NCI-H526 (cell line): ENCODE data around the gene PSPN.
"Not testable (repeated sequence)": the region's sequence is repeated elsewhere in the genome, so short reads cannot be mapped to it uniquely, and the experiment has no call there.

ENCODE experiments used
- DNase-seq, 2 experiments: peaks; one replicate each; lab custom pipeline; 2025; lab: John Stamatoyannopoulos, UW

The PSPN gene

DNA sequence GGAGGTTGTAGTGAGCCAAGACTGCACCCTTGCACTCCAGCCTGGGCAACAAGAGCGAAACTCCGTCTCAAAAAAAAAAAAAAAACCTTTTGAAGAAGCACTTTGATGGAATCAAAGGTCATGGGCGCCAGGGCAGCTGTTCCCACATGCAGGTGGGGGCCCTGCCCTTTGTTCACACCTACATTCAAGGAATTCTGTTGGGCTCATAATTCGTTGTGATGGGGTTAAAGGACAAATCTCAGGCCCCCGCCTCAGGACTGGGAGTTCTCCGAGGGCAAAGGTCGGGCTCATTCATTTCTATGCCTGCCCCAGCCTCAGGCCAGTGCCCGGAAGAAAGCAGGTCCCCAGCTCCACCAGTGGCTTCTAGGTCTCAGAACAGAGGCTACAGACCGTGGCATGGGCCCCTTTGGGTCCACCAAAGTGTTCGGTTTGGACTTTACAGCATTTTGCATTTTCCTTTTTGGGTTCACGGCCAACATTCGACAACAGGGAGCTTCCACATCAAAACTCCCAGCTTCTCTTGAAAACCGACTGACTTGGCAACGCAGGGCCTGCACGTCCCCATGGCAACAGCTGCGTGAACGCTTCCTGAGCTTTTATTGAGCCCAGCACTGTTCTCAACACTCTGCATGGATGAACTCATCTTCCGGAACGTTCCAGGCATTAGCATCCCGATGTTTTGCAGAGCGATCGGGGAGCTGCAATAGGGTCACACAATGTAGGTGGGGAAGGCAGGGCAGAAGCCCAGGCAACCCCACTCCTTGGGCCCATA, 27.3 kb upstream of the PSPN start:
- DNase-seq = no peak

DNA sequence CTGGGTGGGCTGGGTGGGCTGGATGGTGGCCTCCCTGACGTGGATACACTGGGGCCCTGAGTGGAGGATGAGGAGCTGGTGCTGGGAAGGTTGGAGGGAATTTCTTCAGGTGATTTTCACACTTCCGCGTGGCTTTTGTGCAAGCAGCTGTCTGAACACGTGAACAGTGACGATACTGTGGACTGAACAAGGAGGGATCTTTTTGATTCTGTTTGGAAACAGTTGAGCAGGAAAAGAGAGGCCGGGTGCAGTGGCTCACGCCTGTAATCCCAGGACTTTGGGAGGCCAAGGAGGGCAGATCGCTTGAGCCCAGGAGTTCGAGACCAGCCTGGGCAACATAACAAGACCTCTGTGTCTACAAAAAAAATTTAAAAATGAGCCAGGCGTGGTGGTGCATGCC, 26.3 kb upstream of the PSPN start:
- DNase-seq = no peak

DNA sequence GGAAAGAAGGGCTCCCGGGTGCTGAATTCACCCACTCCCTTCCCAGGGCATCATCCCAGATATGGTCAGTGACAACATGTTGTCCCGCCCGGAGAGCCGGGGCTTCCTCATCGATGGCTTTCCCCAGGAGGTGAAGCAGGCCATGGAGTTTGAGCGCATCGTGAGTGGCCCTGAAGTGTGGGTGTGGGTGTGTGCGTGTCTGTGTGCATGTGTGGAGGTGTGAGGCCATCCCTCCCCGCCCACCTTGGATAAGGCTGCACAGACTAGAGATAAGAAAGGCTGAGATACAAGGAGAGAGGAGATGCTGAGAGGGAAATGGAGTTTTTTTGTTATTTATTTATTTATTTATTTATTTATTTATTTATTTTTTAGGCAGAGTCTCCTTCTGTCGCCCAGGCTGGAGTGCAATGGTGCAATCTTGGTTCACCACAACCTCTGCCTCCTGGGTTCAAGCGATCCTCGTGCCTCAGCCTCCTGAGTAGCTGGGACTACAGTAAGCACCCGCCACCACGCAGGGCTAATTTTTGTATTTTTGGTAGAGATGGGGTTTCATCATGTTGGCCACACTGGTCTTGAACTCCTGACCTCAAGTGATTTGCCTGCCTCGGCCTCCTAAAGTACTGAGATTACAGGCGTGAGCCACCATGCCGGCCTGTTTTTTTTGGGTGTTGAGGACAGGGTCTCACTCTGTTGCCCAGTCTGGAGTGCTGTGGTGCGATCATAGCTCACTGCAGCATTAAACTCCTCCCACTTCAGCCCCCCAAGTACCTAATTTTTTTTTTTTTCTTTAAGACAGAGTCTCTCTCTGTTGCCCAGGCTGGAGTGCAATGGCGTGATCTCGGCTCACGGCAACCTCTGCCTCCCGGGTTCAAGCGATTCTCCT, 24.6 kb upstream of the PSPN start:
- DNase-seq = not testable (repeated sequence)

DNA sequence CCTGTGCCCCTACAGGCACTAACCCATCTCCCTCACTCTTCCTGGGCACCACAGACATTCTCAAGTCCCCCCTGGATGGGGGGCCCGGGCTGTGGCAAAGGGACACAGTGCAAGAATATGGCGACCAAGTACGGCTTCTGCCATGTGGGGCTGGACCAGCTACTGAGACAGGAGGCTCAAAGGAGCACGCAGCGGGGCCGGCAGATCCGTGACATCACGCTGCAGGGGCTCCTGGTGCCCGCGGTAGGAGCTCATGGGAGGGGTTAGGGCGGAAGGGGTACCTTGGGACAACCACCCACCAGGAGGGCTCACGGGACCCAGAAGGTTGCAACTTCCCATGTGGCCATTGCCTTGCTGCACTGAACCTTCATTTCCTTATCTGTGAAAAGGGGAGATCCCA, 20.6 kb upstream of the PSPN start:
- no peak for DNase-seq

DNA sequence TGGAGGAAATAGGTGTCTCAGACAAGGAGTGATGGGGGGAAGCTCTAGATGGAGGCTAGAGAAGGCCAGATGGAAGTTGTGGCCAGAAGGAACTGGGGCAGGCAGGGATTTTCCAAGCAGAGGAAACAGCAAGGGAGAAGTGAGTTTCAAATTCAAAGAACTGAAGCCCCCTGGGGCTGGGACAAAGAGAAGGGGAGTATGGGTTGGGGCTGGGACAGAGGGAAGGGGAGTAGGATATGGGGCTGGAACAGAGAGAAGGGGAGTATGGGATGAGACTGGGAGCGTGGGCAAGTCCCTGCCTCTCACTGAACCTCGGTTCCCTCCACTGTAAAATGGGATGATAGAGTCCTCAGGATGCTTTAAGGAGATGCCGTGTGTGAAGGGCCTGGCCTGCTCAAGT, 19.1 kb upstream of the PSPN start:
- DNase-seq = no peak

DNA sequence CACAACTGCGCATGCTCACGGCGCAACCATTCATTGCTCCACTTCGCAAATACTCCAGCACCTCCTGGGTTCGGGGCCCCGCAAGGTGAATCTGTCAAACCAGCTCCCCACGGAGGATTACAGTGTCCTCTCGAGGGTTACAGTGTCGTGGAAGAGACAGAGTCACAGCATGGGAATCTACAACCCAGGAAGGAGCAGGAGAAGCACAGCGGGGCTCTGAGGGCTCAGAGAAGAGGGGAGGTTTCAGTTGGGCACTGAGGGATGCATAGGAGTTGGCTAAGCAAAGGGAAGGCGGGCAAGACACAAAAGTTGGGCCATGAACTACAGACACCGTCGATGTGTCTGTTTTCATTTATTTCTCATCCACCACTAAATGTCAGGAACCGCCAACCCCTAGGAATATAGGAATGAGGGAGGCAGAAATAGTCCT, 18.3 kb upstream of the PSPN start:
- no peak for DNase-seq

DNA sequence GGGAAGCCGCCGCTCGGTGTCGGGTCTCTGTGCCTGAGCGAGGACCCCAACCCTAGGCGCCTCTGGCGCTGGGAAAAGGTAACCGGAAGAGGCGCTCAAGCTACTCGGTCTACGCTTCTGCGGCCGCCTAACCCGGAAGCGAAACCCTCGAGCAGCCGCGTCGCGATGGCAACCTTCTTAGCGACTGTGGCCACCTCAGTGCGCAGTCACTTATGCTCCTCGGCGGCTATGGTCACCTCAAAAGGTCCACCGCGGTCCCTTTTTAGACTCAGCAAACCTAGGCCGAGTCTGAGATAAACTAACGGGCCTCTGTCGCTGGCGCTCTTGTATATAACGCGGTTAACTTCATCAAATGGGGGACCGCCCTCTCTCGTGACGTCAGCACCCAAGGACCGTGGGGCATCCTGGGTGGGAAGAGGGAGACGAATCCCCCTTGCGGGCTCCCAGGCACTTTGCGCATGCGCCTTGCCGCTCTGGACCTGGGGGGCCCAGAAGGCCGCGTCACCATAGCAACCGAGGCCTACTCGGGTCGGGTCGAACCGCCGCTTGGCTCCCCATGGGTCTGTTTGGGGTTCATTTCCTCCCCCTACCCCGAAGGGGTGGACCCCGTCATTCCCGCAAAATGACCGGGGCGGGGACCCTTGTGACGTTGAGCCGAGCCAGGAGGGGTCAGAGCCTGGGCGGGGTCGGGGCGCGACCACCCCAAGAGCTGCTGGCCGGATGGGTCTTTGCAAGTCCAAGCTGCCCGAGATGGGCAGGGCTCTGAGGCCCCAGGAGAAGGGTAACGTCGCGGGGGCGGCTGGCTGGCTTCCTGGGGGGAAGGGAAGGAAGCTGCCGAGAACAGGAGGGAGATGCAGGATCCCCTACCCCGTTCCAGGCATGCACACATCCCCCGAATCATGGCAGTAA, 17.6 kb upstream of the PSPN start, which contains the start of gene GTF2F1:
Gene GTF2F1 (minus strand): TSS at position 91 of the 909 bp plus-strand sequence. CDS start 169 bp downstream, outside the sequence.
- DNase-seq = peak; percentile 83 to 88

DNA sequence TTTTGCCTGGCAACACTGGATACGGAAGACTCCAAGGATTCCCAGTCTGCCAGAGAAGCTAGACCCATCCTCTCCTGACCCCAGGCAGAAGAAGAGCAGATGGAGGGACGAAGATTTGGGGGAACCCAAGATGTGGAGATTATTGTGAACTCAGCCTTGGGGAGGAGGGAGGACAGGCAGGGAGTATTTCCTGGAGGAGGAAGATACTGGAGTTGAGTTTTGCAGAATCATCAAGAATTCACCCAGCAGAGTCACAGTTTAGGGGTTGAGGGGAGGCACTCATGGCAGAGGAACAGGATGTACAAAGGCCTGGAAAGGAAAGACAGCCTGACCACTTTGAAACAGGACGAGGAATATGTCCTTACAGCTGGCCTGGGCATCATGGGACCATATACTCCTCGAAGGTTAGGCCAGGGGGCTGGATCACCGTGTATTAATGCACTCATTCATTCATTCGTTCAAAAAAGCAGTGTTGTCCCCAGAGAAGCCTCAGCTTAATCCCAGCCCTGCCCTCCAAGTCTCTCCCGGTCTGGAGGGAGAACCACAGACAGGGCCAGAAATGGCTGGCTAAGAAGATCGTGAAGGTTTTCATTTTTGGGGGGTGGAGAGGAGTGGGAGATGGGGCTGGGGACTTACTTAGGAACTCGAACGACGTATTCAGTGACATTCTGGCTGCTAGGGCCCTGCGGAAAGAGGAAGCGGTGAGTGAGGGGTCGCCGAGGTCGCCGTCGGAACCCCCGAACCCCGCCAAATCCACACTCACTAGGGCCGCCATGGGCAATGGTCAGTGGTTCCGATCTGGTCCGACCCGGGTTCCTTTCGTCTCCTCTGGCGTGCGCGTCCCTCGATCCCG, 16.7 kb upstream of the PSPN start:
- DNase-seq = no peak

DNA sequence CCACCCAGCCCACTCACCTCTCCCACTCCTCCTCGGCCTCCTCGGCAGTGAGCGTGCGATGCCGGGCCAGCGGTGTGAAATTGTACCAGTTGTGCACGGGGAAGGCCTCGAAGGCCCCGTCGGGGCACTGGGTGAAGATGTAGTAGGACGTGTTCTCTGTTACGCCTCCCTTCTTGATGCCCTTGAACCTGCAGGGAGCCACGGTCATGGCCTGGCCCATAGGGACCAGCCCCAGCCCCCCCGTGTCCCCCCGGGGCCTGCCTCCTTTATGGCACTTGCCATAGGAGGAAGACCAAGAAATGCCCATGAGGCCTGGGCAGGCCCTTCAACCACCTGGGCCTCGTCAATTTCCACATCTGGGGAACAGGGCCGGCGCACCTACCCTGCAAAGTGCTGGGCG, 11.6 kb upstream of the PSPN start:
- no peak for DNase-seq

DNA sequence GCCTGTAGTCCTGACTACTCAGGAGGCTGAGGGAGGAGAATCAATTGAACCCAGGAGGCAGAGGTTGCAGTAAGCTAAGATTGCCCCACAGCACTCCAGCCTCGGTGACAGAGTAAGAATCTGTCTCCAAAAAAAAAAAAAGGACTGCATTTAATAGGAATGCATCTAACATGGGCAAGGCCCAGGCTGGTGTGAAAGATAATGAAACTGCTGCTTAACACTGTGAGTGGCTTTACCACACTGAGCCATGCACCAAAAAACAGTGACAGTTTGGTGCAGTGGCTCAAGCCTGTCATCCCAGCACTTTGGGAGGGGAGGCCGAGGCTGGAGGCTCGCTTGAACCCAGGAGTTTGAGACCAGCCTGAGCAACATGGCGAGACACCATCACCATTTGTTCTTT, 8.6 kb upstream of the PSPN start:
- no peak for DNase-seq

DNA sequence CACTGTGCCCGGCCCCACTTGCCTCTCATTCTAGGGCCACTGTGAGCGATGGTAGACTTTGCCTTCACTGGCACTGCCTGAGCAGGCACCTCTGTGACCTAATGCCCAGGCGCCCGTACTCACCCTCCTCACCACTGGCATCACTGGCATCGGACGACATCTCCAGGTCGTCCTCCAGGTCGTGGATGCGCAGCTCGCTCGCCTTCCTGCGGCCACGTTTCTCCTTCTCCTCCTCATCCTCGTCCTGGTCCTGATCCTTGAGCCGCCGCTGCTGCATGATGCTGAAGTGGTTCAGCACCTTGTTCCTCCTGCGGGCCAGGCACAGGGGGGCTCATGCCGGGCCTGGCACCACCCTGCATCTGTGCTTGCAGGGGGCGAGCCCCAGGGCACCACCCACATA, 7.5 kb upstream of the PSPN start:
- no peak for DNase-seq

DNA sequence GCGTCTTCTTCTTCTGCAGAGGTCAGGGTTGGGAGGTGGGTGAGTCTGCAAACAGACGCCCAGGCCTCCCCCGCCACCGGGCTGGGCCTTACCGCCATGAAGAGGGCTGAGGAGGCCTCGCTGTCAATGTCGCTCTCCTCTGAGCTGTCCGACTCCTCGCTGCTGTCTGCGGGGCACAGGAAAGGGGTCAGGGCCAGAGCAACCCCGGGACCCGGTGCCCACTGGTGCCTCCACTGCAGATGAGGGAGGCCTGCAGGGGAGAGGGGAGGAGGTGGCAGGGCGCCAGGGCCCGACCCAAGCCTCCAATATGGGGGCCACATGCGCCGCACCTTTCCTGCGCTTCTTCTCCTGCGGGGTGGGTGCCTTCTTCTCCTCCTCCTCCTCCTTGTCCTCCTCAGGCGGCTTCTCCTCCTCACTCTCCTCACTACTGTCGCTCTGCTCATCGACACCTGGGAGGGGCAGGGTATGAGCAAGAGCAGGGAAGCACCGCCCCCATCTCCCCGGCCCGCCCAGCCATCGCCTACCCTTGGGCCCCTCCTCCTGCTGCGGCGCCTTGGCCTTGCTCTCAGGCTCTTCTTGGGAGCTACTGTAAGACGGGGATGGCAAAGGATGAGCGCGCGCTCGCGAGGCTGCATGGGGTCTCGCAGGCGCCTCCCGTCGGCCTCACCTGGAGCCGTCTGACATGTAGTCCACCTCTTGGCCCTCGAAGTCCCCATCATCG, 5.5 kb upstream of the PSPN start:
- no peak for DNase-seq

DNA sequence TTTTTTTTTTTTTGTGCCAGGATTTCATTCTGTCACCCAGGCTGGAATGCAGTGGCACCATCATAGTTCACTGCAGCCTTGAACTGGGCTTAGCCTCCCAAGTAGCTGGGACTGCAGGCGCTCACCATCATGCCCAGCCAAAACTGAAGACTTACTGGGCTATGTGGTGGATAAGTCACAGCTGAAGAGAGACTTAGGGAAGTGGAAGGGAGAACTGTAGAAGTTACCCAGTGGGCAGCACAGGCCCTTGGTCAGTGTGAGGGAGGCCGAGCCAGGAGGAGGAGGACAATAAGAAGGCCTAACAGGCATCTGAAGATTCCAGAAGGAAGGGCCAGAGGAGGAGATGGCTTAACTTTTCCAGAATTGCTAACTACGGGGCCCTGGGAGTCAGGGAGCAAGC, 4.0 kb upstream of the PSPN start:
- DNase-seq = no peak

DNA sequence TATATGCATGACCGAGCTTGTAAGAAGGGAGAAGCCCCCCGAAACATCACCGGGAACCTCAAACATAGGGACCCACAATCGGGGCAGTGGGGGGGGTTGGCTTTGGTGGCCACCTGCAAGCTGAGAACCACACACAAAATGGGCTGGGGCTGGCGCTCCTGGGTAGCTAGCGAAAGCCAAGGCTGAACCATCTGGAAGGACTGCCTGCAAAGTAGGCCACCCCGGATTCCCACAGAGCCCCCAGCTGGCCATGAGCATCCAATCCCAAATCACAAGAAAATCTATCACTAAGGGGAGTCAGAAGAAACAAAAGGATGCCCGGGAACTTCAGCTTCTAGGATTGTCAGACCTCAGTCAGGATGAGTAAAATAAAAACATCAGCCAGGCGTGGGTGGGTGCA, 2.8 kb upstream of the PSPN start:
- DNase-seq = no peak

DNA sequence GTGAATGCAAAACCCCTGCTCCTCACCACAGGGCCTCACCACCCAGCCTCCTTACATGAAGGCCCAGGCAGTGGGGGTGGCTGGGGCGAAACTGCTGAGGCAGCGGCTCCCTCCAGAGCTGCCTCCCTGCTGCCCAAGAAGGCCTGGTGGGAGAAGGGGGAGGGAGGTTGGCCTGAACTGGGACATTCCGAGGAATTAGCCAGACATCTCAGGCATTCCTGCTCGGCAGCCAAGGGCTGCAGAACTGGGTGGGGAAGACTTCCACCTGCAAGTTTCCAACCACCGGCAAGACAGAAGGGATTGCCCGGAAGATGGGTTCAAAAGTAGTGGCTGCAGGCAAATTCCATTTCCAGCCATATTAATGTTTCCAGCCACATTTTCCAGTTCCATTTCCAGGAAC, 2.3 kb upstream of the PSPN start:
- no peak for DNase-seq

DNA sequence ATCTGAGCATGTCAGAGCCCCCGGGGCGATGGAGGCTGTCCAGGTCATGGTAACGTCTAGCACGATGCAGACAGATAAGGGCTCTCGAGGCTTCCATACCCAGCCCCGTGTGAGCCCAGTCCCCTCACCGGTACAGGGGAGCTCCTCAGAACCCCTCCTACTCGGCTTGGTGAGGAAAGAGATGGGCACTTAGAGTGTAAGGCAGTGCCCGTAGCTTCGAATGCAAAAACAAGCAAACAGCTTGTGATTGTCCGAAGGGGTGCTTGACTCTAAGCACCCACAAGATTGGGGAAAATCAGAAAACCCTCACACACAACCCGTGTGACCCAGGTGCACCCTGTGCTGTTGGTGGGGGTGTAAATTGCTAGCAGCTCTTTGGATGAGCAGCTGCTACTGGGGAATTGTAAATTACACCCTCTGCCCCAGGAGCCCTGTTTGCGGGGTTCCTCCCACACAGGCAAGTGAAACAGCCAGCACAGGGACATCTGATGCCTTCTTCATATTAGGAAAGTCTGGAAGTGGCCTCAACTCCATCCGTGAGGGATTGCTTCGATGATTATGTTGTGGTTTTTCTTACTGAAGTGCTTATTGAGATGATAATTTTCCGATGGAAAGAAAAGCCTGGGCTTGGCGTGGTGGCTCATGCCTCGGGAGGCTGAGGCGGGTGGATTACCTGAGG, 918 bp upstream of the PSPN start:
- DNase-seq = no peak

DNA sequence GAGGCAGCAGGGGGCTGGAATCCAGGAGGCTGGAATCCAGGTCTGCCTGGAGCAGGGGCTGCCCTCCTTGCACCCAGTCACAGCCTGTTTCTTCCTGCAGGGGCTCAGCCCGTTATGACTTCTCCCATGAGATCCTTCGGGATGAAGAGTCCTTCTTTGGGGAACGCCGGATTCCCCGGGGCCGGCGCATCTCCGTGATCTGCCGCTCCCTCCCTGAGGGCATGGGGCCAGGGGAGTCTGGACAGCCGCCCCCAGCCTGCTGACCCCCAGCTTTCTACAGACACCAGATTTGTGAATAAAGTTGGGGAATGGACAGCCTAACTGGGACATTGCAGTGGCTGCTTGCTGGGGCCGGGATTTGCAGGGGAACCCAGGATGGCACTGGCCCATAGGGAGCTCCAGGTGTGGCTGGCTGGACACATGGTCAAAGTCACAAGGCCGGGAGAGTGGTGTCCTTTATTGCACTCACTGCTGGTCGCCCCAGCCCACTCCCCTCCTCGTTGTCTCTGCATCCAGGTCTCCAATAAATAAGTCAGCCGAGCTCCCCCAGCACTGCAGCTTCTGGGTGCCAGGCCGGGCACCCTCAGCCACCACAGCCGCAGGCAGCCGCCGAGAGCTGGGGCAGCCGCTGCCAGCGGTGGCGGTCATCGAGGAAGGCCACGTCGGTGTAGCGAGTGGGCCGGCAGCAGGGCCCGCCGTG, 872 bp downstream of the PSPN start:
- DNase-seq = no peak

DNA sequence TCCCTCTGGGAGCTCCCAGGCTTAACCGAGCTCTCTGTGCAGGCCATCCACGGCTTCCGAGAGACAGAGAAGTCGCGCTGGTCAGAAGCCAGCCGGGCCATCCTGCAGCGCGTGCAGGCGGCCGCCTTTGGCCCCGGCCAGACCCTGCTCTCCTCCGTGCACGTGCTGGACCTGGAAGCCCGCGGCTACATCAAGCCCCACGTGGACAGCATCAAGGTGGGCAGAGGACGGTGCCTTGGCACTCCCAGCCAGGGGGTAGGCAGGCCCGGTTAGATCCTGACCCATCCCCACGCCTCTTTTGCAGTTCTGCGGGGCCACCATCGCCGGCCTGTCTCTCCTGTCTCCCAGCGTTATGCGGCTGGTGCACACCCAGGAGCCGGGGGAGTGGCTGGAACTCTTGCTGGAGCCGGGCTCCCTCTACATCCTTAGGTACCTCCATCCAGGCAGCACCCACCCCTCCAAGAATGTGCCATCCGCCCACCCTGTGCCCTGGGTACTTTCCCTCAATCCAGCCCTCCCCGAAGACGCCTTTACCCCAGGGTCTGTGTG, 1.5 kb downstream of the PSPN start:
- DNase-seq = no peak

DNA sequence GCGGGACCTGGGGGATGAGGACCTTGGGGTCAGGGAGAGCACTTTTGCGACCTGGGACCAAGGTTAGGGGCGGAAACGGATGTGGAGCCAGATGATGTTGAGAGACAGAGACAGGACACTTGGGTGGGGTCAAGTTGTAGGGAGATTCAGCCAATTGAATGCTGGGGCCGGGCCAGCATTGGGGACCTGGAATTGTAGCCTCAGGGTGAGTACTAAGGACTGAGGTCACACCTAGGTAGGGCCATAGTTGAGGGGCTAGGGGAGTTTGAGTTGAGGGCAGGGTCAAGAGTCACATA, 2.0 kb downstream of the PSPN start:
- DNase-seq = no peak
